DMS79 treated with DMSO at 0.1 percent for 48 hours (cell line): ENCODE results near the gene GID8.

Experiments
- DNase-seq: peaks from one replicate; lab custom pipeline; 2025; lab: John Stamatoyannopoulos, UW

GID8 gene

GRCh38 chr20:62938105-62938888 is at the start of gene GID8:
Gene GID8 (plus strand): TSS chr20:62938147. CDS start chr20:62941503, 3,356 bp downstream.
- DNase-seq: no peak

GRCh38 chr20:62888406-62888805 is 49.5 kb upstream of the GID8 start:
- no peak for DNase-seq

GRCh38 chr20:62888910-62889309 is 49.0 kb upstream of the GID8 start:
- no peak for DNase-seq

- no peak for DNase-seq
Measured at GRCh38 chr20:62889411-62889810, 48.5 kb upstream of the GID8 start.

- DNase-seq: no peak
Measured at GRCh38 chr20:62889871-62890270, 48.1 kb upstream of the GID8 start.

- DNase-seq: no peak
Measured at GRCh38 chr20:62890444-62890843, 47.5 kb upstream of the GID8 start.

GRCh38 chr20:62891111-62891510 is 46.8 kb upstream of the GID8 start:
- no peak for DNase-seq

- DNase-seq: no peak
Measured at GRCh38 chr20:62892348-62893304, 45.3 kb upstream of the GID8 start.

- no peak for DNase-seq
Measured at GRCh38 chr20:62893700-62894099, 44.2 kb upstream of the GID8 start.

GRCh38 chr20:62894261-62894660 is 43.7 kb upstream of the GID8 start:
- DNase-seq: no peak

GRCh38 chr20:62895539-62895938 is 42.4 kb upstream of the GID8 start:
- DNase-seq: no peak

GRCh38 chr20:62896526-62896925 is 41.4 kb upstream of the GID8 start:
- peak; percentile 83 for DNase-seq

- no peak for DNase-seq
Measured at GRCh38 chr20:62897666-62898065, 40.3 kb upstream of the GID8 start.

GRCh38 chr20:62898093-62898964 is 39.6 kb upstream of the GID8 start:
- no peak for DNase-seq

GRCh38 chr20:62898970-62899632 is 38.8 kb upstream of the GID8 start:
- DNase-seq: peak; percentile 60

- DNase-seq: peak; percentile 30
Measured at GRCh38 chr20:62899633-62900051, 38.3 kb upstream of the GID8 start.

- DNase-seq: peak; percentile 64
Measured at GRCh38 chr20:62900052-62900691, 37.8 kb upstream of the GID8 start.

GRCh38 chr20:62900692-62901584 is 37.0 kb upstream of the GID8 start:
- peak; percentile 35 for DNase-seq

GRCh38 chr20:62901891-62902290 is 36.1 kb upstream of the GID8 start:
- DNase-seq: no peak
